PC-9 (cell line): Measurements from ENCODE around the gene MYO16. TPM values are rescaled to one million over a fixed set of nuclear protein-coding genes. Genes with fewer than 3 reads are reported as not detected.
A peak's percentile ranks its signal among the peaks of the same experiment; 100 is the strongest.

Experiments used
- BruUV-seq: library from RNA; stranded (reverse); fragments of 400-500 nt; replicated peaks from 2 replicates; lab custom pipeline; 2021; lab: Mats Ljungman, UMichigan
- CTCF ChIA-PET: fragments of 300-600 bp; sonication (Branson Sonifier 250); formaldehyde crosslinking; loops from one replicate; lab custom pipeline; 2022; ENCODE audit warnings: antibody characterized with exemption; lab: Charles Lee
- POLR2A ChIA-PET: fragments of 300-600 bp; sonication (Branson Sonifier 250); formaldehyde crosslinking; loops from one replicate; lab custom pipeline; 2022; ENCODE audit warnings: antibody characterized with exemption; ENCODE audit not compliant: unreplicated experiment; lab: Charles Lee
- DNase-seq, 2 experiments: peaks; one replicate each; pipeline versions ENCODE4 v3.0.0 to v3.0.0-alpha.2; 2015 to 2022; ENCODE audit warnings: mixed read lengths in 1 of 2
- H2AFZ ChIP-seq: fragments of 200-600 bp; sonication (generic); 2 replicates; pipeline ENCODE4 v1.8.1; 2017; ENCODE audit warnings: antibody characterized with exemption
- H3F3A ChIP-seq: fragments of 200-600 bp; sonication (generic); 2 replicates; pipeline ENCODE4 v1.8.1; 2017; ENCODE audit warnings: antibody characterized with exemption, mild to moderate bottlenecking, low read depth; ENCODE audit not compliant: insufficient read depth
- H3K27ac ChIP-seq: fragments of 200-600 bp; sonication (generic); 2 replicates; pipeline ENCODE4 v1.6.1; 2016; ENCODE audit warnings: mixed run types
- H3K27me3 ChIP-seq: fragments of 200-600 bp; sonication (generic); 2 replicates; pipeline ENCODE4 v1.6.1; 2016; ENCODE audit warnings: low read depth, mixed run types; ENCODE audit not compliant: insufficient read depth
- H3K36me3 ChIP-seq: fragments of 200-600 bp; sonication (generic); 2 replicates; pipeline ENCODE4 v1.6.1; 2016; ENCODE audit warnings: low read depth, mixed run types
- H3K4me1 ChIP-seq: fragments of 200-600 bp; sonication (generic); replicated peaks from 2 replicates; pipeline ENCODE4 v1.6.1; 2016; ENCODE audit warnings: mixed run types; ENCODE audit not compliant: insufficient read depth
- H3K4me2 ChIP-seq: fragments of 200-600 bp; sonication (generic); 2 replicates; pipeline ENCODE4 v1.6.1; 2017; ENCODE audit warnings: mixed run types
- H3K4me3 ChIP-seq: fragments of 200-600 bp; sonication (generic); 2 replicates; pipeline ENCODE4 v1.6.1; 2016; ENCODE audit warnings: mixed run types
- H3K79me2 ChIP-seq: fragments of 200-600 bp; sonication (generic); 2 replicates; pipeline ENCODE4 v1.6.1; 2017; ENCODE audit warnings: low read depth, mixed run types
- H3K9me2 ChIP-seq: fragments of 200-600 bp; sonication (generic); 2 replicates; pipeline ENCODE4 v1.8.1; 2017; ENCODE audit warnings: mild to moderate bottlenecking; ENCODE audit not compliant: insufficient read depth
- H3K9me3 ChIP-seq: fragments of 200-600 bp; sonication (generic); 2 replicates; pipeline ENCODE4 v1.8.1; 2016; ENCODE audit warnings: low read depth; ENCODE audit not compliant: insufficient read depth
- H4K20me1 ChIP-seq: fragments of 200-600 bp; sonication (generic); 2 replicates; pipeline ENCODE4 v1.8.1; 2017; ENCODE audit not compliant: insufficient read depth
- EZH2 ChIP-seq: fragments of 200-600 bp; sonication (generic); IDR thresholded peaks from 2 replicates; pipeline ENCODE4 v1.8.0; 2017; ENCODE audit warnings: antibody characterized with exemption, low read depth
- intact Hi-C: fragments of 100-400 bp; cut with micrococcal nuclease; formaldehyde crosslinking; loops from one replicate; pipeline ENCODE4 v1.10.0; 2022; ENCODE audit not compliant: unreplicated experiment
- total RNA-seq: library from RNA; stranded (reverse); gene quantifications from 2 replicates; pipeline ENCODE4 v1.2.3, GENCODE V29; 2021
- TF ChIP-seq, protein P1 (sequence below): fragments of 200-600 bp; sonication (generic); conservative IDR thresholded peaks from 2 replicates; pipeline ENCODE4 v1.6.1; 2017; ENCODE audit warnings: mixed run types, antibody characterized with exemption, mild to moderate bottlenecking, moderate library complexity

Gene MYO16
- total RNA-seq, 1 experiment from 2014 or later, result 0.59 TPM

DNA sequence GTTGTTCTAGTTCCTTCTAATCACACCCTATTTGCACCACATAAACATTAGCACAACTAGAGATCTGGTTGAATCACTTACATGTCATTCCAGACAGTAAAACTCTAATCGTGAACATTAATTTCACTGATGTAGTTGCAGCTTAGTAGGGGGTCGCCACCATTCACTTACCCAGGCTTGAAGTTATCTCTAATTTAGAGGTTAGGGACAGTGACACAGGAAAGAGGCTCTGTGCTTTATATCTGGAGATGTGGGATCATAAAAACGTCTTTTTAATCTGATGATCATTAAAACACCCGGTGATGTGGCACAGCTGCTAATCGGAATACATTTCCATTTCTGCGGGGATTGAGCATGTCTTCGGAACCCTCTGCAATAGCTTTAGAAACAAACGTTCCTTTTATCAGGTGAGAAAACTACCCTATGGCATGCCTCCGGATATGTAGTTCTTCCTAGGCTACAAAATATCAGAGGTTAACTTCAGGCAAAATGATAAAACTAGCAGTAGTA lies 523.0 kb downstream of the MYO16 start:
- ChIA-PET POLR2A (no interaction called here), CTCF (no interaction called here)
- no peak for DNase-seq
- H3K9me3 ChIP-seq, result no peaks in the 10 kb centered on the region
- no peak overlapping the region for H2AFZ ChIP-seq
- H3K36me3 ChIP-seq, result no peaks in the 10 kb centered on the region
- no TSS peak for BruUV-seq
- no peaks in the 10 kb centered on the region for H3K9me2 ChIP-seq
- H3K4me2 ChIP-seq, result no peak overlapping the region
- H3K4me1 ChIP-seq, result peaks cover 38% of the 10 kb centered on the region
- no peaks in the 10 kb centered on the region for H3K79me2 ChIP-seq
- no peak overlapping the region for H3K27ac ChIP-seq
- no peak for TF ChIP-seq EZH2
- TF ChIP-seq, protein P1, sequence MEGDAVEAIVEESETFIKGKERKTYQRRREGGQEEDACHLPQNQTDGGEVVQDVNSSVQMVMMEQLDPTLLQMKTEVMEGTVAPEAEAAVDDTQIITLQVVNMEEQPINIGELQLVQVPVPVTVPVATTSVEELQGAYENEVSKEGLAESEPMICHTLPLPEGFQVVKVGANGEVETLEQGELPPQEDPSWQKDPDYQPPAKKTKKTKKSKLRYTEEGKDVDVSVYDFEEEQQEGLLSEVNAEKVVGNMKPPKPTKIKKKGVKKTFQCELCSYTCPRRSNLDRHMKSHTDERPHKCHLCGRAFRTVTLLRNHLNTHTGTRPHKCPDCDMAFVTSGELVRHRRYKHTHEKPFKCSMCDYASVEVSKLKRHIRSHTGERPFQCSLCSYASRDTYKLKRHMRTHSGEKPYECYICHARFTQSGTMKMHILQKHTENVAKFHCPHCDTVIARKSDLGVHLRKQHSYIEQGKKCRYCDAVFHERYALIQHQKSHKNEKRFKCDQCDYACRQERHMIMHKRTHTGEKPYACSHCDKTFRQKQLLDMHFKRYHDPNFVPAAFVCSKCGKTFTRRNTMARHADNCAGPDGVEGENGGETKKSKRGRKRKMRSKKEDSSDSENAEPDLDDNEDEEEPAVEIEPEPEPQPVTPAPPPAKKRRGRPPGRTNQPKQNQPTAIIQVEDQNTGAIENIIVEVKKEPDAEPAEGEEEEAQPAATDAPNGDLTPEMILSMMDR, result no peak
- H4K20me1 ChIP-seq, result no peaks in the 10 kb centered on the region
- H3K4me3 ChIP-seq, result no peak overlapping the region
- intact Hi-C loops, result loop anchor here (10.0 kb wide), 1 partner anchor 712 kb away; no protein-coding TSS in a partner anchor
- no peaks in the 10 kb centered on the region for H3K27me3 ChIP-seq
- peaks cover 36% of the 10 kb centered on the region for H3F3A ChIP-seq

DNA sequence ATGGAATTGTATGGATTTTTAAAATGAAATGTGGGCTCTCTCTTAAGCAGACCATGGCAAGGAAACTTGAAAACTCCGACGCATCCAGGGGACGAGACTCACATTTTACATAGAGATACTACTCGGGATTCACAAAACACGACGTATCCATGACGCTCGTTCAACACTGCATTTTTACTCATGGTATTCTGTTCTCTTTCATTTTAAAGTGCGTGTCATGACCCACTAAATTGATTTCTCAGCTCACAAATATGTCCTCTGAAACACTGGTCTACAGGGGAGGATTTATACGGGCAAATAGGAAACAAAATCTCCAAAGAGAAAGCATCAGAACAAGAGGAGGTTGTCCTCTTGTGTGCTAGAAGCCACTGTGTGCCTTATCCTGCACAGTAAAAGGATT lies 523.5 kb downstream of the MYO16 start:
- H3K79me2 ChIP-seq, result no peaks in the 10 kb centered on the region
- H3K27me3 ChIP-seq, result no peaks in the 10 kb centered on the region
- H3K36me3 ChIP-seq, result no peaks in the 10 kb centered on the region
- H2AFZ ChIP-seq, result no peak overlapping the region
- H3K27ac ChIP-seq, result no peak overlapping the region
- no peak overlapping the region for H3K4me3 ChIP-seq
- intact Hi-C loops, result loop anchor here (10.0 kb wide), 1 partner anchor 712 kb away; no protein-coding TSS in a partner anchor
- no TSS peak for BruUV-seq
- DNase-seq, result no peak
- no peaks in the 10 kb centered on the region for H3K9me2 ChIP-seq
- no peaks in the 10 kb centered on the region for H3K9me3 ChIP-seq
- H4K20me1 ChIP-seq, result no peaks in the 10 kb centered on the region
- H3K4me2 ChIP-seq, result no peak overlapping the region
- peaks cover 44% of the 10 kb centered on the region for H3K4me1 ChIP-seq
- H3F3A ChIP-seq, result peaks cover 42% of the 10 kb centered on the region
- TF ChIP-seq, protein P1, result no peak
- no peak for TF ChIP-seq EZH2
- POLR2A ChIA-PET, result no interaction called here
- CTCF ChIA-PET, result no interaction called here

DNA sequence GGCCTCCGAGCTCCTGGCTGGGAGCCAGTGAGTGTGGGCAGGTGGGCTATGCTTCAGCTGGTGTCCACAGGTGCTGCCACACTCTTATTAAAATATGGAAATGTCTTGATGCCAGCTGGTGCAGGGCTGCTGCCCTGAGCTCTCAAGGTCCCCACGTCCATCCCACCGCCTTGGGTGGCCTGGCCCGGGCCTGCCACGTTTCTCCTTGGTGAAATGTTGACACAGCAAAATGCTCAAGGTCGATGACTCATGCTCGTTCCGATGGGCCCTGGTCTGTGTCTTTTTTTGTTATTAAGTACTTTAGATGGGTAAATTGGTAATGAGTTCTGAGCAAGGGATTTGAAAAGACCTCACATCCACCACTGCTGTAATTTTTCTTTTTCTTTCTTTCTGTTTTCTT lies 524.7 kb downstream of the MYO16 start:
- ChIA-PET CTCF (interaction anchor here (0.7 kb wide), 1 partner anchor 326 kb away, joined by 10 read pairs; no protein-coding TSS in a partner anchor), POLR2A (interaction anchor here (0.6 kb wide), 1 partner anchor 1149 kb away, joined by 3 read pairs; no protein-coding TSS in a partner anchor)
- peak overlapping the region; percentile 96 for H3K27ac ChIP-seq
- intact Hi-C loops, result loop anchor here (10.0 kb wide), 1 partner anchor 711 kb away; no protein-coding TSS in a partner anchor
- TF ChIP-seq, protein P1, result no peak
- TF ChIP-seq EZH2, result no peak
- H3K9me3 ChIP-seq, result no peaks in the 10 kb centered on the region
- no peaks in the 10 kb centered on the region for H3K9me2 ChIP-seq
- H3F3A ChIP-seq, result peaks cover 50% of the 10 kb centered on the region
- H3K27me3 ChIP-seq, result no peaks in the 10 kb centered on the region
- H3K36me3 ChIP-seq, result no peaks in the 10 kb centered on the region
- peak overlapping the region; percentile 48 for H3K4me3 ChIP-seq
- BruUV-seq, result no TSS peak
- DNase-seq, result peak; percentile 12 to 50
- peak overlapping the region; percentile 81 for H3K4me2 ChIP-seq
- H3K4me1 ChIP-seq, result peaks cover 56% of the 10 kb centered on the region
- H3K79me2 ChIP-seq, result no peaks in the 10 kb centered on the region
- peak overlapping the region; percentile 65 for H2AFZ ChIP-seq
- H4K20me1 ChIP-seq, result no peaks in the 10 kb centered on the region
